ENCODE results near the gene ATG2A. TPM values are rescaled to one million over a fixed set of nuclear protein-coding genes. Genes with fewer than 3 reads are reported as not detected.
A peak's percentile ranks its signal among the peaks of the same experiment; 100 is the strongest.

Gene ATG2A
- total RNA-seq, 4 donors from 2014 or later = 73.8 to 118 (median 91.2) TPM

GRCh38 chr11:64855596-64856304 is 61.3 kb downstream of the ATG2A start:
- intact Hi-C loops (cut with DNase I; ENCODE audit: low total_unique reads) = no loop called here
- no peak for TF ChIP-seq POLR2A (IDR thresholded peaks at IDR 0.05)
- no peak for TF ChIP-seq CTCF (IDR thresholded peaks at IDR 0.05)
- no peak for DNase-seq (ENCODE audit: low spot score in 2 of 2)
- H3K4me3 ChIP-seq (ENCODE audit: low read depth, poor library complexity, severe bottlenecking) = no peak overlapping the region
- WGBS, 2 donors = 69 to 74% methylated on average over 20 to 22 of the region's 22 CpGs

DNA sequence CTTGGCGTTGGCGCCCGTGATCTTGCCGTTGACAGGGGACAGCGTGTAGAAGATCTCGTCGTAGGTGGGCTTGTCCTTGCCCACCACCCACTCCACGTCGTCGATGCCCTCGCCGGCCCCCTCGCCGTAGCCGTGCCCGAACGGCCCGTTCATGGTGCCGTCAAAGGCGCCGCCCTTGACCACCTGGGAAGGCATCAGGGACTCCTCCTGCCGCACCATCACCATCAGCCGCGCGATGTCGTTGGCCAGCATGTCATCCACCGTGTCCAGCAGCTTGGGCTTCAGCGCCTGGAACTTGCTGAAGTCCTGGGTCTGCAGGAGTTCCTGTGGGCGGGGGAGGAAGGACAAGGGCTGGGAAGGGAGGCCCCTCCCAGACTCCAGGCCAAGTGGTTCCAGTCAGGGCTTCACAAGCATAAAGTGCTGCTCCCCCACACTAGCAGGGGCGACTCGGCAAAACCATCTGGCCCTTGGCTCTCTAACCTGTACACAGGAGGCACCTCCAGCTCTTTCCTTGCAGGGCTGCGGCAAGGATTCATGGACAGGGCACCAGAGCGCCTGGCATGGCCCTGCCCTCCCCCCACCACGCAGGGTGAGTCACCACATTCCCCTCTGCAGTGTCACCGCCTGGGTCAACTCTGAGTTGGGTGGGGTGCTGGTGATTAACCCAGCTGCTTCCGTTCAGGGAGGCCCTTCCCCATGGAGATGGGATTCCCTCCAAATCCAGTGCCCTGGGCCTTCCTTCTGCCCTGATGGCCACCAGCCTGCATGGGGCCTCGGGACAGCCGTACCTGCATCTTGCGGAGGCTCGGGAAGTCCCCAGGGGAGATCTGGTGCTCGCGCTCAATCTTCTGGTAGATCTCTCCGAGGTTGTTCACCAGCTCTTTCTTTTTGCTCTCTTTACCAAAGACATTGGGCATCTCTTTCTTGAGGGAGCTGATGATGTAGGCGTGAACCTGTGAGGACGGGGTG is 62.2 kb downstream of the ATG2A start:
- TF ChIP-seq CTCF (IDR thresholded peaks at IDR 0.05) (no peak), POLR2A (IDR thresholded peaks at IDR 0.05) (no peak)
- peak; percentile 83 to 97 for DNase-seq (ENCODE audit: low spot score in 2 of 2)
- WGBS, 2 donors = 62 to 64% methylated on average over 41 to 44 of the region's 45 CpGs
- H3K4me3 ChIP-seq (ENCODE audit: low read depth, poor library complexity, severe bottlenecking) = no peak overlapping the region
- intact Hi-C loops (cut with DNase I; ENCODE audit: low total_unique reads) = no loop called here

- TF ChIP-seq POLR2A (IDR thresholded peaks at IDR 0.05) = no peak
- TF ChIP-seq CTCF (IDR thresholded peaks at IDR 0.05) = no peak
- no peak overlapping the region for H3K4me3 ChIP-seq (ENCODE audit: low read depth, poor library complexity, severe bottlenecking)
- WGBS, 2 donors = 91 to 94% methylated on average over 24 to 25 of the region's 25 CpGs
- intact Hi-C loops (cut with DNase I; ENCODE audit: low total_unique reads) = no loop called here
- no peak for DNase-seq (ENCODE audit: low spot score in 2 of 2)
Observed at GRCh38 chr11:64854157-64854533, 62.9 kb downstream of the ATG2A start.

GRCh38 chr11:64853709-64854108 is 63.3 kb downstream of the ATG2A start:
- no peak for DNase-seq (ENCODE audit: low spot score in 2 of 2)
- no peak for TF ChIP-seq CTCF (IDR thresholded peaks at IDR 0.05)
- no peak overlapping the region for H3K4me3 ChIP-seq (ENCODE audit: low read depth, poor library complexity, severe bottlenecking)
- 77 to 82% methylated on average over 25 to 27 of the region's 27 CpGs for WGBS, 2 donors
- intact Hi-C loops (cut with DNase I; ENCODE audit: low total_unique reads) = no loop called here

DNA sequence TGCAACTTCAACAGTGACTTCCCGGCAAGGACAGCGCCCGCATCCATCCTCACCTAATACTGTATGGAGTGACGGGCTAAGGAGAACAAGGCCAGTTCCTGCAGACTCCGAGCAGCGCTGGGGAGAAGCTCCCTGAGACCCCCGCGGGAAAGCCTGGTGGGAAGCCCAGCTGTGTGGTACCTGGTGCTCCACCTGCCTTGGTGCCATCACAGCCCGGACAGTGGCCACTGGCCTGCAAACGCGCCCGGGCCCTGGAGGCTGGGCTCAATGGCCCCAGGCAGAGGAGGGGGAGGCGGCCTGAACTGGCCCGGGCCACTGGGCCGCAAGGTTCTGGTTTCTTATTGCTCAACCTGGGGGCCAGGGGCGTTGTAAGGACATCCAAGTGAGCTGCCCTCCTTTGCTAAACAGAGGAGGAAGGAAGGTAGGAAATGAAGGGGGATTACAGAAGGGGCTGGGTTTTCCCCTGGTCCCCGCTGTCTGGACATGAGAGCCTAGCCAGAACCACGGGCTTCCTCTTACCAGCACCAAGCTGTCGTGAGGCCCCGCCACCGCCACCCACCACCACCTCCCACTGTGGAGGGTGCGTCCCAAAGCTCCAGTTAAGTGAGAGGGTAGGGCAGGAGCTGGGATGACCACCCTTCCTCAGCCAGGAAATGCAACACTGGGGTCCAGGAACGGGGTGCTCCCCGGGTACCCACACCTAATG is 64.1 kb downstream of the ATG2A start:
- H3K4me3 ChIP-seq (ENCODE audit: low read depth, poor library complexity, severe bottlenecking) = no peak overlapping the region
- intact Hi-C loops (cut with DNase I; ENCODE audit: low total_unique reads) = no loop called here
- no peak for TF ChIP-seq CTCF (IDR thresholded peaks at IDR 0.05)
- no peak for TF ChIP-seq POLR2A (IDR thresholded peaks at IDR 0.05)
- no peak for DNase-seq (ENCODE audit: low spot score in 2 of 2)
- 72 to 82% methylated on average over 19 to 24 of the region's 24 CpGs for WGBS, 2 donors
